Measurements from ENCODE around the gene CADM1.

DNA sequence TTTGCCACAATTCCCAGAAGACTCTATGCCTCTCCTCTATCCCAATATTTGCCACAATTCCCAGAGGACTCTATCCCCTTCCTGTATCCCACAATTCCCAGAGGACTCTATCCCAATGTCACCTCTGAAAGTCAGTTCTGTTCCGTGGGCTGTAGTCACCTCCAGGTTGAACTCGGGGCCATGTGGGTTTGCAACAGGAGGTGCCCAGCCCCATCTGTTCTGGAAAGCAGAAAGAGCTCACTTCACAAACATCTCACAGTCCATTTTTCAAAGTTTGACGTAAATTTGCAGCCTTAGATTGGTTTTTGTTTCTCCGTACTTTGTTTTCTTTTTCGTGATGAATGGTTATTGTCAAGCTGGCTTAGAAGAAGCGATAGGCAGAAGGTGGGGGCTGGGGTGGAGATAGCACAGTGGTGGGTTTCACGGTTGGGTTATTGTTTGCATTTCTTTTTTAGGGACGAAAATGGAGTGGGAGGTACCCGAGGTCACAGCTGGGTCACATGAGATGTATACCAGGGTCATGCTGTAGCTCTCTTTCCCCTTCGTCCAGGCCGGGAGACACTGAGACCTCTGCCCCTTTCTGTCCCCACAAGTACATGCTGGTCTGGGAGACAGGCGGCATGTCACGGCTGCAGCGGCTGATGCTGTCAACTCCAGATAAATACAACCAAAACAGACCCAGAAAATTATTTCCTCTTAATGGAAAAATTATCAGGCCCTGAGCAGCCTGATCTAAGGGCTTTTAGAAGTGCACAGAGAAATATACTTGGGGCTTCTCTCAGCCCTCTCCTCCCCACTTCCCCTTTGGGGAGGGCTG is 374.5 kb downstream of the CADM1 start:
- no peak for TF ChIP-seq POLR2A (IDR thresholded peaks at IDR 0.05)
- TF ChIP-seq, protein P1, sequence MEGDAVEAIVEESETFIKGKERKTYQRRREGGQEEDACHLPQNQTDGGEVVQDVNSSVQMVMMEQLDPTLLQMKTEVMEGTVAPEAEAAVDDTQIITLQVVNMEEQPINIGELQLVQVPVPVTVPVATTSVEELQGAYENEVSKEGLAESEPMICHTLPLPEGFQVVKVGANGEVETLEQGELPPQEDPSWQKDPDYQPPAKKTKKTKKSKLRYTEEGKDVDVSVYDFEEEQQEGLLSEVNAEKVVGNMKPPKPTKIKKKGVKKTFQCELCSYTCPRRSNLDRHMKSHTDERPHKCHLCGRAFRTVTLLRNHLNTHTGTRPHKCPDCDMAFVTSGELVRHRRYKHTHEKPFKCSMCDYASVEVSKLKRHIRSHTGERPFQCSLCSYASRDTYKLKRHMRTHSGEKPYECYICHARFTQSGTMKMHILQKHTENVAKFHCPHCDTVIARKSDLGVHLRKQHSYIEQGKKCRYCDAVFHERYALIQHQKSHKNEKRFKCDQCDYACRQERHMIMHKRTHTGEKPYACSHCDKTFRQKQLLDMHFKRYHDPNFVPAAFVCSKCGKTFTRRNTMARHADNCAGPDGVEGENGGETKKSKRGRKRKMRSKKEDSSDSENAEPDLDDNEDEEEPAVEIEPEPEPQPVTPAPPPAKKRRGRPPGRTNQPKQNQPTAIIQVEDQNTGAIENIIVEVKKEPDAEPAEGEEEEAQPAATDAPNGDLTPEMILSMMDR (IDR thresholded peaks at IDR 0.05), result no peak

Data from right lobe of liver (tissue), 4 donors.